Right ventricle myocardium superior (tissue), 1 donor: ENCODE measurements around the gene MAP3K20. TPM values are rescaled to one million over a fixed set of nuclear protein-coding genes. Genes with fewer than 3 reads are reported as not detected.
"Not testable (repeated sequence)": the region's sequence is repeated elsewhere in the genome, so short reads cannot be mapped to it uniquely, and the experiment has no call there.

Experiments
- ATAC-seq: fragments of 200-7000 bp; cut with Tn5 transposase; one replicate; pipeline ENCODE4 v1.9.1; 2020; ENCODE audit warnings: mild to moderate bottlenecking; ENCODE audit not compliant: poor library complexity
- DNase-seq: peaks from one replicate; pipeline ENCODE4 v3.0.0-alpha.2; 2020
- intact Hi-C: fragments of 100-400 bp; cut with DNase I; formaldehyde crosslinking; loops from one replicate; pipeline ENCODE4 v1.11.2; 2022
- total RNA-seq: library from RNA; stranded (reverse); fragmentation: NEBNext Ultra II Directional; extraction: Animal tissue kit (Norgen Biotek cat#: 25700); gene quantifications from one replicate; pipeline ENCODE4 v1.2.1, GENCODE V29; 2021
- donor health status: DM: no; HTN: yes; CAD: no; lungs with severe emphysema.

MAP3K20 gene
- total RNA-seq, 1 donor from 2014 or later, result 402 TPM

GRCh38 chr2:173077506-173078177 lies 2.0 kb downstream of the MAP3K20 start:
- ATAC-seq (peak; percentile 15), DNase-seq (no peak)
- intact Hi-C loops, result loop anchor here (5.0 kb wide), 2 partner anchors 40 to 130 kb away; no protein-coding TSS in a partner anchor

DNA sequence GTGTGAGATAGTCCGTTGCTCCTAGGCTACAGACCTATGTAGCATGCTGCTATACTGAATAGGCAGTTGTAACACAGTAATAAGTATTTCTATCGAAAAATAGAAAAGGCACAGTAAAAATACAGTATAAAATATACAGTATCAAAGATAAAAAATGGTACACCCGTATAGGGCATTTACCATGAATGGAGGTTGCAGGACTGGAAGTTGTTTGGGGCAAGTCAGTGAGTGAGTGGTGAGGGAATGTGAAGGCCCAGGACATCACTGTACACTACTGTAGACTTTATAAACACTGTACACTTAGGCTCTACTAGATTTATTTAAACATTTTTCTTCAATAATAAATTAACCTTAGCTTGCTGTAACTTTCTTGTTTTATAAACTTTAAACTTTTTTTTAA lies 3.5 kb downstream of the MAP3K20 start:
- DNase-seq, result no peak
- ATAC-seq, result no peak
- intact Hi-C loops, result loop anchor here (5.0 kb wide), 2 partner anchors 42 to 128 kb away; no protein-coding TSS in a partner anchor

DNA sequence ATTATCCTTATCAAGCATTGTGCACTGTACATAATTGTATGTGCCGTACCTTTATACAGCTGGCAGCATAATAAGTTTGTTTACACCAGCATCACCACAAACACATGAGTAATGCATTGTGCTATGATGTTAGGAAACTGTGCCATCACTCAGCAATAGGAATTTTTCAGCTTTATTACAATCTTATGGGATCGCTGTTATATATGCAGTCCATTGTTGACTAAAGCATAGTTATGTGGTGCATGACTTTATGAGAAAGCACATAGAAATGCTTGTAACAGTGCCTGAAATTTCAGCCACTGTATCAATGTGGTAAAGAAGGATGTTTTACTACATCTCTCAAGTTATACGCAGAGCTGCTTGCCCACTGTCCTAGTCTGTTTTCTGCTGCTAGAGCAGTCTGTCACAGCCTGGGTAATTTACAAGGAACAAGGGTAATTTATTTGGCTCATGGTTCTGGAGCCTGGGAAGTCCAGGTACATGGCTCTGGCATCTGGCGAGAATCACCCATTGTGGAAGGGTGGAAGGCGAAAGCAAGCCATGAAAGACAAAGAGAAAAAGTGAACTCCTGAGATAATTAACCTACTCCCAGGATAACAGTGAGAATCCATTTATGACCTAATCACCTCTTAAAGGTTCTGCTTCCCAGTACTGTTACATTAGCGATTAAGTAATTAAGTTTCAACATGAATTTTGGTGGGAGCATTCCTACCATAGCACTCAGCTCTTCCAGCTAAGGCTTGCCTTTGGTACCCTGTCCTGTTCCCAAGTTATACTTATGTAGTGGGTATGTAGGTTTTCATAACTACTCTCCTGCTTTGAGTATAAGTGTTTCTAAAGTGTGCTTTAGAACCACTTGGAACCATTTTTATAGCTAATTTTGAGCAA lies 4.6 kb downstream of the MAP3K20 start:
- DNase-seq, result no peak
- intact Hi-C loops, result loop anchor here (5.0 kb wide), 2 partner anchors 43 to 127 kb away; no protein-coding TSS in a partner anchor
- ATAC-seq, result no peak

- intact Hi-C loops, result no loop called here
- ATAC-seq (no peak), DNase-seq (no peak)
These were observed 11.0 kb downstream of the MAP3K20 start for GRCh38 chr2:173086518-173087213.

GRCh38 chr2:173087214-173087581 lies 11.6 kb downstream of the MAP3K20 start:
- no peak for DNase-seq
- no peak for ATAC-seq
- intact Hi-C loops, result no loop called here

- intact Hi-C loops, result no loop called here
- ATAC-seq (no peak), DNase-seq (no peak)
These were observed 12.3 kb downstream of the MAP3K20 start for GRCh38 chr2:173087793-173088496.

- ATAC-seq, result peak; percentile 82
- peak; percentile 50 for DNase-seq
- intact Hi-C loops, result no loop called here
These were observed 14.7 kb downstream of the MAP3K20 start for GRCh38 chr2:173090276-173090877.

DNA sequence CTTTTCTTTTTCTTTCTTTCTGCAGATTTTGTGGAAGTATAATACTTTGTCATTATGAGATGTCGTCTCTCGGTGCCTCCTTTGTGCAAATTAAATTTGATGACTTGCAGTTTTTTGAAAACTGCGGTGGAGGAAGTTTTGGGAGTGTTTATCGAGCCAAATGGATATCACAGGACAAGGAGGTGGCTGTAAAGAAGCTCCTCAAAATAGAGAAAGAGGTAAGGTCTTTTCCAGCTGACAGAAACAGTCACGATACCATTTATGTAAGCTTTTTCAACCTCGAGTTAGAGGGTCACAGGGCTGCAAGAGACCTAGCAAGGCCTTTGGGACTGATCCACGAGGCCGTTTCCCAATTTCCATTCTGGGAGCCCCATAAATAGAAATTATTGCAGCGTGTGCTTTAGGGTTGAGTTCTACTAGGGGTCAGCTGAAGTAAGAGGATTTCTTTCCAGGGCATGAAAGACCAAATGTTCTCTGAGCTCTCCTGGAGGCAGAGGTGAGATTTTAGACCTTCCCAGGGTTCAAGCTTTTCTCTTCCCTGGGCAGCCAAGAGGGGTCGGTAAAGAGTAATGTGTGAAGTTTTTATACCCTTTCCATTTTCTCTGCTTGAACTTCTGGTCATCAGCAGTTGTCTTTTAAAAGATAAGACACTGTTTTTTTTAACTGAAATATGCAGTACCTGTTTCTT lies 15.5 kb downstream of the MAP3K20 start:
- peak; percentile 40 for DNase-seq
- intact Hi-C loops, result no loop called here

GRCh38 chr2:173091910-173092309 lies 16.3 kb downstream of the MAP3K20 start:
- DNase-seq (no peak), ATAC-seq (no peak)
- intact Hi-C loops, result no loop called here

More for the DNA sequence above, 15.5 kb downstream of the MAP3K20 start:
- ATAC-seq, result peak; percentile 85

DNA sequence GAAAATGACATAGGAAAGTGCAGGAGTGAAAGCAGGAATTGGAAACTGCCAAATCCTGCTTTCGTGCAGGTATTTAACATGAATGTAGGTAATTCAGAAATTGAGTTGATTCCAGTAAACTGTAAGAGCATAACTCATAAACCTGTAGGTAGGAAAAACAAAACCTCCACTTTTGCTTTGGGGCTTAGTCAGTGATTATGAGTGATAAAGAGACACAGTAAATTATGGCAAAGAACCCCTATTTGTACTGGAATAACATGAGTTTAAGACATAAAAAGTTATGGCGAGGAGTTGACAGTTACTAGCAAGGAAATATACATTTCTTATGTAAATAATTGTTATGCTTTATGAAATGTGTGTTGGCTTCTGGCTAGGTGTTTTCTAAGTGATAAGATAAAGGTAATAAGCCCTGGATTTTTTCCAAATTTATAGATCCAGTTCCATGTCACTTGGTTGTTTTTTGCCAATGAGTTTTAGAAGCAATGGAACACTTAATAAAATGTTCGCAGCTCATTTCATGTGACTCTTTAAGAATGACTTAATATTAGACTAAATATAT lies 17.3 kb downstream of the MAP3K20 start:
- no peak for DNase-seq
- ATAC-seq, result no peak
- intact Hi-C loops, result no loop called here

GRCh38 chr2:173093617-173094016 lies 18.0 kb downstream of the MAP3K20 start:
- DNase-seq, ATAC-seq, intact Hi-C loops: not testable (repeated sequence)

GRCh38 chr2:173094731-173095130 lies 19.1 kb downstream of the MAP3K20 start:
- intact Hi-C loops, result no loop called here
- no peak for DNase-seq

GRCh38 chr2:173095356-173095755 lies 19.7 kb downstream of the MAP3K20 start:
- intact Hi-C loops, result no loop called here
- no peak for DNase-seq
- no peak for ATAC-seq

More at GRCh38 chr2:173094731-173095130, 19.1 kb downstream of the MAP3K20 start:
- ATAC-seq, result no peak

DNA sequence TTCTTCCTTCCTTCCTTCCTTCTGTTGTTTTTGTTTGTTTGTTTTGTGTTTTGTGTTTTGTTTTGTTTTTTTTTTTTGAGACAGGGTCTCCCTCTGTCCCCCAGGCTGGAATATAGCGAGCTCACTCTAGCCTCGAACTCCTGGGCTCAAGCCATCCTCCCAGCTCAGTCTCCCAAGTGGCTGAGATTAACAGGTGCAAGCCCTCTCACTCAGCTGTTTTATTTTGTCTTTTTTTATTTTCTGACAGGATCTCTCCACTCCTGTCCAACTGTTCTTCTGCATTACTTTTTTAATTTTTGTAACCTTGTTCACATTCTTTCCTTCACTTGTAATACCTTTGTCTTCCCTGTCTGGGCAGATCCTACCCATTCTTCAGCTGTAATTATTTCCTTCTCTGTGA lies 23.6 kb downstream of the MAP3K20 start:
- DNase-seq, result no peak
- intact Hi-C loops, result no loop called here
- ATAC-seq, result no peak

- DNase-seq (no peak), ATAC-seq (no peak)
- intact Hi-C loops, result no loop called here
These were observed 24.2 kb downstream of the MAP3K20 start for GRCh38 chr2:173099804-173100203.

GRCh38 chr2:173101687-173102086 lies 26.0 kb downstream of the MAP3K20 start:
- DNase-seq, result no peak
- peak; percentile 53 for ATAC-seq

DNA sequence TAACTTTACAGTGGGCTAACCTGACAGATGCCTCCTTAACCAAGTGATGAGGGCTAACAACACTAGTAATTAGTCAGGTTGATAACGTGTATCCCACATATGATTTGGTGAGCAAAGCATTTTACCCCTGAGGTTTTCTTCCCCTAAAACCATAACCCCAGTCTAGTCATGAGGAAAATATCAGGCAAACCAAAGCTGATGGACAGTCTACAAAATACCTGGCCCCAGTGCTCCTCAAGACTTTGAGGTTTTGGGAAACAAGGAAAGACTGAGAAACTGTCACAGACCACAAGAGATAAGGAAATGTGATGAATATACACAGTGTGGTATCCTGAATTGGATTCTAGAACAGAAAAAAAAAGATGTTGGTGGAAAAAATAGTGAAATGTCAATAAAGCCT lies 28.5 kb downstream of the MAP3K20 start:
- DNase-seq, result no peak
- ATAC-seq, result no peak

More at GRCh38 chr2:173101687-173102086, 26.0 kb downstream of the MAP3K20 start:
- intact Hi-C loops, result no loop called here

More for the DNA sequence above, 28.5 kb downstream of the MAP3K20 start:
- intact Hi-C loops, result no loop called here
